ENCODE results near the gene ERBB4.

ERBB4 gene

GRCh38 chr2:211407076-211407475 is 1131.5 kb downstream of the ERBB4 start:
- no peak overlapping the region for H3K4me3 ChIP-seq (ENCODE audit: low read depth, low read length)
- no peak for DNase-seq (ENCODE audit: low read depth)
- TF ChIP-seq CTCF (conservative IDR thresholded peaks at IDR 0.05; ENCODE audit: low read depth, low read length) = no peak

- no peak for TF ChIP-seq CTCF (conservative IDR thresholded peaks at IDR 0.05; ENCODE audit: low read depth, low read length)
Measured at GRCh38 chr2:211405036-211405435, 1133.6 kb downstream of the ERBB4 start.

GRCh38 chr2:211404098-211404497 is 1134.5 kb downstream of the ERBB4 start:
- no peak for DNase-seq (ENCODE audit: low read depth)
- no peak for TF ChIP-seq CTCF (conservative IDR thresholded peaks at IDR 0.05; ENCODE audit: low read depth, low read length)
- H3K4me3 ChIP-seq (ENCODE audit: low read depth, low read length) = no peak overlapping the region

More at GRCh38 chr2:211405036-211405435, 1133.6 kb downstream of the ERBB4 start:
- no peak for DNase-seq (ENCODE audit: low read depth)
- H3K4me3 ChIP-seq (ENCODE audit: low read depth, low read length) = no peak overlapping the region

- H3K4me3 ChIP-seq (ENCODE audit: low read depth, low read length) = no peak overlapping the region
- TF ChIP-seq CTCF (conservative IDR thresholded peaks at IDR 0.05; ENCODE audit: low read depth, low read length) = no peak
- DNase-seq (ENCODE audit: low read depth) = peak; percentile 0
Measured at GRCh38 chr2:211401328-211401727, 1137.3 kb downstream of the ERBB4 start.

GRCh38 chr2:211397764-211398163 is 1140.8 kb downstream of the ERBB4 start:
- H3K4me3 ChIP-seq (ENCODE audit: low read depth, low read length) = no peak overlapping the region
- no peak for DNase-seq (ENCODE audit: low read depth)
- no peak for TF ChIP-seq CTCF (conservative IDR thresholded peaks at IDR 0.05; ENCODE audit: low read depth, low read length)

GRCh38 chr2:211396815-211397214 is 1141.8 kb downstream of the ERBB4 start:
- H3K4me3 ChIP-seq (ENCODE audit: low read depth, low read length) = no peak overlapping the region
- TF ChIP-seq CTCF (conservative IDR thresholded peaks at IDR 0.05; ENCODE audit: low read depth, low read length) = no peak
- DNase-seq (ENCODE audit: low read depth) = no peak

- no peak for DNase-seq (ENCODE audit: low read depth)
- TF ChIP-seq CTCF (conservative IDR thresholded peaks at IDR 0.05; ENCODE audit: low read depth, low read length) = no peak
- H3K4me3 ChIP-seq (ENCODE audit: low read depth, low read length) = no peak overlapping the region
Measured at GRCh38 chr2:211391189-211391567, 1147.4 kb downstream of the ERBB4 start.

Data from choroid plexus epithelial cell (primary cell).